Measurements from ENCODE around the gene MMP24OS.

DNA sequence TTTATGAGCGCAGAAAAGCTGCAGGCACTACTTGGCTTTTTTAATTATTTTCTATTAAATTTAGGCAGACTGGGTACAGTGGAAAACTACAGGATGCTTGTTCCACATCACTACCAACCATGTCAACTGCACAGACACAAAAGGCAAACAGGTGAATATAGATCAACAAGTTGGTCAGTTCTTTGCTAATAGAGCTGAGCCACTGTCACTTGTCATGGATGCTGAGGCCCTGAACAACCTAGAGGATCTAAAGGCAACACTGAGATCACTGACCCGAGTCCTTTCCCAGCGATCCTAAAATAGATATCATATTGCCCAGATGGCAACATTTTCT, 48.8 kb upstream of the MMP24OS start:
- TF ChIP-seq CTCF (IDR thresholded peaks at IDR 0.05) (no peak), POLR2AphosphoS5 (IDR thresholded peaks at IDR 0.05) (no peak), POLR2A (IDR thresholded peaks at IDR 0.05) (no peak)

Data from sigmoid colon (tissue), 4 donors.